ENCODE data around the gene PDCD10.
A peak's percentile ranks its signal among the peaks of the same experiment; 100 is the strongest.

The PDCD10 gene

DNA sequence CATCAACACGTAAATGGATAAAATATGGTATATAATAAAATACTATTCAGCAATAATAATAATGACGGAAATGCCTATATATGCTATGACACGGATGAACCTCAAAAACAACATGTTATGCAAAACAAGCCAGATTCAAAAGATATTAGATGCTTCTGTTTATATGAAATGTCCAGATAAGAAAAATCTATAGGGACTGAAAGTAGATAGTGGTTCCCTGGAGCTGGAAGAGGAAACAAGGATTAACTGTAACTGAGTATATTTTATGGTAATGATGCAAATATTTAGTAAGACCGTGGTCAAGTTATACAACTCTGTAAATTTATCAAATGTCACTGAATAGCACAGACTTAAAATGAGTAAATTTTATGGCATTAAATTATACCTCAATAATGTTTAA lies 55.2 kb downstream of the PDCD10 start:
- no peak for DNase-seq (ENCODE audit: low spot score)

DNA sequence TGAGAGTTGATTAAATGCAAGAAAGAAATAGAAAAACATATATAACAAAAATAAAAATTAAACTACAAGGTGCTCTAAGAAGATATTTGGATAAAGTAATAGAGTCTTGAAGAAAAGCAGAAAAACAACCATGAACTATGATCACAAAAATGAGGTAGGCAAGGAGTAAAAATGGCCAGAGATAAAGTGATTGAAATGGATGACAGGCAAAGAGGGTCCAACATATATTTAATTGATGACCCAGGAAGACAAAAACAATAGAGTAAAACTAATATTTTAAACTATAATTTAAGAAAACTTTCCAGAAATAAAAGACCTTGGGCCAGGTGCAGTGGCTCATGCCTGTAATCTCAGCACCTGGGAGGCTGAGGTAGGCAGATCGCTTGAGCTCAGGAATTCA lies 58.8 kb downstream of the PDCD10 start:
- no peak for DNase-seq (ENCODE audit: low spot score)

DNA sequence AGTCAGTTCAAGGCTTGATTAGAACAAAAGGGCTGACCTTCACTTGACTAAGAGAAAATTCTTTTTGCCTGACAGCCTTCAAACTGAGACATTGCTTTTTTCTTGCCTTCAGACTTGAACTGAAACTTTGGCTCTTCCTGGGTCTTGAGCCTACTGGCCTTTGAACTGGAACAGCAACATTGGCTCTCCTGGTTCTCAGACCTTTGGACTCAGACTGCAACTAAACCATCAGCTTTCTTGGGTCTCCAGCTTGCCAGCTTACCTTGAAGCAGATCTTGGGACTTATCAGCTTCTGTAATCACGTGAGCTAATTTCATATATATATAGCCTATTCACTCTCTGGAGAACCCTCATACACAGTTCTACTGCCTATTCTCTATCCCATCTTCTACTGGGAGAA lies 61.5 kb downstream of the PDCD10 start:
- DNase-seq (ENCODE audit: low spot score) = no peak

DNA sequence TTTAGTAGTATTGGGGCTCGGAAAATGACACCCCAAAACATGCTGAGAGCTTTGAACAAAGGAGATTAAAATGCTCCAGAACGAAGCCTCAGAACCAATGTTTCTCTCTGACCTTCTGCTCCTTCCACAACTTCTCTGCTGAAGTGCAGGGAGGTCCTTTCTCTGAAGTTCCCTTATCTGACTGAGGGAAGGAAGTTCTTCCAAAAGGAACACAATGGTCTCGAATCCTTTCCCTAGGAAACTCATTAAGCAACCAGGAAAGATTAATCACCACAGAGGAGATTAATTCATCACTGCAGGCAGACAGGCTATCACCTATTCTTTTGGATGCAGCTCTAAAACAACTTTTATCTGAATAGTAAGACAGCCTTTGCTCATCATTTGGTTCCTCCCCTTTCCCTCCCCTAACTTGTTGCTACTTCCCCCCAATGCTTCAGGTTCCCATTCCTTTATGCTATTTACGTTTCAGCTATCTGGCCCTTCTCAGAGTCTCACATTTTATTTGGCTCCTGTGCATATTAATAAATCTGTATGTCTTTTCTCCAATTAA lies 62.7 kb downstream of the PDCD10 start:
- DNase-seq (ENCODE audit: low spot score) = no peak

DNA sequence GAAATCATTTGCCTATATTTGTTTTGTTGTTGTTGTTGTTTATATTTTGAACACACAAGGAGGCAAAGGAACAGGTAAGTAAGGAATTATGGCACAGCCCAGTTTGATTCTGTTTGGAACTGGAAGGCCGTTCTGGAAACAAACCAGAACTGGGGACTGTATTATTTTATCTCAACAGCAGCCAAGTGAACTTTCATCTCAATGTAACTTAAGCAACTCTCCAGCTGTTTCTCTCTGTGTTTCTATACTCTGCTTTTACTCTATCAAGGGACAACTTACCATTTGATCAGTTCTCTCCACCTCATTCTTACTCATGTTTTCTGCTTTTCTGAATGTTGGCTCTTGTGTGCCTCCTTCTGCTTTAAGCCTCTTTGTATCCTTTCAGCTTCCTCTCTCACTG lies 65.0 kb downstream of the PDCD10 start:
- DNase-seq (ENCODE audit: low spot score) = no peak

DNA sequence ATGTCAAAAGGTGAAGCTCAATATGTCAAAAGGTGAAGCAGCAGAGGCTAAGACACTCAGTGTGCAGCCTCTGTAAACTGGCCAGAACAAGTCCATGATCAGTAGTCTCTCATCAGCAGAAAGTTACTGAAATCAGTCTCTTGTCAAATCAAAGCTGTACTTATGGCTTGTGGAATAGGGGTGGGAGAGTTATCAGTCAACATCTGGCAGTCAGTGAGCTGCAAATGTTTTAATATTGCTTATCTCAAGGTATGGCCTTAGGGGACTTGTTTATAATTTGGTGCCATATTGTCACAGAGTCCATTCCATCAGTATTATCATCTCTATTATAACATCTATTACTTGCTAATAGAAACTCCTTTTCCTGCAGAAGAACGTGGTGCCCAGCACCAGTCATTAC lies 66.0 kb downstream of the PDCD10 start:
- DNase-seq (ENCODE audit: low spot score) = no peak

DNA sequence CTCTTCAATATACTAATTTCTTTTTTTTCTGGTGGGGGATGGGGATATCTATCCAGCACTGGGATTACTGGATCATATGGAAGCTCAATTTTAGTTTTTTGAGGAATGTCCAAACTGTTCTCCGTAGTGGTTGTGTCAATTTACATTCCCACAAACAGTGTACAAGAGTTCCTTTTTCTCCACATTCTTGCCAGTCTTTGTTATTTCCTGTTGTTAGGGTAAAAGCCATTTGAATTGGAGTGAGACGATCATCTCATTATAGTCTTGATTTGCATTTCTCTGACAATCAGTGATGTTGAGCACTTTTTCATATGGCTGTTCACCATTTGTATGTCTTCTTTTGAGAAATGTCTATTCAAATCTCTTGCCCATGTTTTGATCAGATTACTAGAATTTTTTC lies 68.1 kb downstream of the PDCD10 start:
- no peak for DNase-seq (ENCODE audit: low spot score)

DNA sequence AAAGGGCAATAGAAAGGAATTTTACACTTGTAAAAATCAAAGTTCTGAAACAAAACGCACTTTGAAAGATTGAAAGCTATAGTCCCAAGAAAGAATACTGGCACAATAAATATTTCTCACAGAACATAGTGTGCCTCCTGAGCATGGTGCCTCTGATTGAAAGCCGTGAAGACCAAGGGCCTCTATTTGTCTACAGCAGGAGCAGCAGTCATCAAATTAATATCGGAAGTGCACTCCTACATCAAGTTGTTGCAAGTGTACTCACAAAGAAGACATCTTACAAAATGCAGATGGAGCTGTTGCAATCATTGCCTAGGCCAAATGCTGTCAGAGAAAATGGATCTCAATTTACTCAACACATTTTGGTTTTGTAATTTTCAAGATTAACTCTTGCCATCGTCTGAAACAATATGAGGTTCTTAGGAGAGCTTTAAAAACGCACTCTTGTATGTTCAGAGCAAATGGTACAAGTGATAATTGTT lies 71.7 kb downstream of the PDCD10 start:
- DNase-seq (ENCODE audit: low spot score) = no peak

DNA sequence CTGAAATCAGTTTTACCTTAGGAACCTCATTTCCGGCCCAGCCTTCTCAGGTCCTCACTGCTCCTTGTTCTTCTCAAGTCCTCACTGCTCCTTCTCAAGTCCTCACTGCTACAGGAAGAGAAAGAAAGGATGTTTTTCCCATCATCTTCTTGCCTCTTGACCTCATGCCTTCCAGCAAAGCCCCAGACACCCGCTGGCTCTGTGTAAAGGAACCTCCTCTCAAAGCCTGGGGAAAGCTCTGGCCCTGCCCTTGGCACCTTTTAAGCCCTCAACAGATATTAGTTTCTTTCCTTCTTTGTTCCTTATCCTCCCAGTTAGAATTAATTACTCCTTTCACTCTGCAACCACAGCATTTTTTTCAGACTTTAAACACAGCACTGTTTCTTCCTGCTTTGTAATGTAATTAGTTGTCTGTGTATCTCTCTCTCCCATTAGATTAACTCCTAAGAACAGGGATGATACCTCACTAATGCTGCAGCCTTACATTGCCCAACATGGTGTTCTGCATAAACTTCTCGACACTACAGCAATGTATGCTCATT lies 76.9 kb downstream of the PDCD10 start:
- DNase-seq (ENCODE audit: low spot score) = no peak

DNA sequence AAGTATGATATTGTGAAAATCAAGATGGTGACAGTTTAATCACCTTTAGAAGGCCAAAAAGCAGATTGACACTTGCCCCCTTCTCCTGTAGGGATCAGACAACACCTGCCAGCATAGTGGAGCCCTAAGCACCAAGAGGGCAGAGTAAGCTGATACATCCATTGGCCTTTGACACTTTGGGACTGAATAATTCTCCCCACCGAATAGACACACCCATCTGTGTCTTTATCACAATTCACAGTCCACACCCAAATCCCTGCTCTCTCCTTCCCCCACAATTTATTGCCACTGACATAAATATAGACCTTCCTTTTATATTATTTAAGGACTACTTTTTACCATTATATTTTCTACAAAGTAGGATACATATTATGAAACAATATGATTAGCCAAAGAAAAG lies 77.9 kb downstream of the PDCD10 start:
- DNase-seq (ENCODE audit: low spot score) = no peak

DNA sequence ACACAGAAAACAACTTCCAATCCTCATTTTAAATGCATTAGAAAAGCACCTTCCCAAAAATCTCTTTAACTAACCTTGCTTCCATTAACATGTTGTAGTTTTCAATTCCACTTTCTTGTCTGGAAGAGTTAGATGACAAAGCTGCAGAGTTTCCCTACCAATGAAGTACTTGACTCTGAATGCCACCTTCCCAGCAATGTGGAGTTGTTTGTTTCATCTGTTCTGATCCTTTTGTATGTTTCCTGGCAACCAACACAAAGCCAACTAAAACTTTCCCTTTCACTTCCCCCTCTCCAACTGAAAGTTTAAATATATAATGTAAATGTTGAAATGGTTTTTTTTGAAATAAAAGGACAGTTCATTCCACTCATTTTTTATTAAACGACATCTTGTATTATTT lies 80.9 kb downstream of the PDCD10 start, which contains the start of gene WDR49:
Gene WDR49, minus strand, starts transcription at position 183 of the 400 bp plus-strand sequence. CDS start 517 bp downstream, outside the sequence.
- DNase-seq (ENCODE audit: low spot score) = peak; percentile 41

DNA sequence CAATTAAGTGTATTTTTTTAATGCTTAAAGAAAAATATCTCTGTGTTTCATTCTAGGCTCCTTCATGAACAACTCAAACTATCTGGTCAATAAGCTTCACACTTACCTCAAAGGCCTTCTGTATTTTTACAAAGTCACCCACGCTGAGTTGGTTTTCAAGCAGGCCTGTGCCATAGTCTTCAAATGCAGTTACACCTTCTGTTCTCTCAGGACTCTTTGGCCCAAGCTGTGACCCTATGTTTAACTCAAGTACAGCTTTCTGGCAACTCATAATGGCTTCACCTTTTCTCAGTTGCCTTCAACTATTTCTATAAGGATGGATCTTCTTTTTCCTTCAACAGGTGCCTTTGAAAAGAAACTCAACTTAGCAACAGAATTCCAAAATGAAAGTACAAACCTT lies 81.5 kb downstream of the PDCD10 start:
- no peak for DNase-seq (ENCODE audit: low spot score)

DNA sequence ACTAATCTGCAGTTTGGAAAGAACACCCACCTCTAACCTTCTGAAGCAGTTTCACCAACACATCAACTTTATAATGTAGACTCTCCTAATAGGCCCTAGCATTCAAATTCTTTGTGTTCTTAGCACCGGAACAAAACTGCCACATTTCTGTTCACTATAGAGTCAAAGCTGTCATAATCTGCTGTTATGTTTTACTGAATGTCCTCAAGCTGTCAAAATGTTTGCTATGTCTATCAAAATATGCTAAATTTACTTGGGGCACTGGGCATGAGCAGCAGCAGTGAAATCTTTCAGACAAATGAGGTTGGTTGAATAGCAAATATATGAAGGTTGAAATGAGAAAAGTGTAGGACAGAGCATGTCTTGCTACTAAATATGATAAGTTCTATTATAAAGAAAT lies 82.9 kb downstream of the PDCD10 start:
- no peak for DNase-seq (ENCODE audit: low spot score)

DNA sequence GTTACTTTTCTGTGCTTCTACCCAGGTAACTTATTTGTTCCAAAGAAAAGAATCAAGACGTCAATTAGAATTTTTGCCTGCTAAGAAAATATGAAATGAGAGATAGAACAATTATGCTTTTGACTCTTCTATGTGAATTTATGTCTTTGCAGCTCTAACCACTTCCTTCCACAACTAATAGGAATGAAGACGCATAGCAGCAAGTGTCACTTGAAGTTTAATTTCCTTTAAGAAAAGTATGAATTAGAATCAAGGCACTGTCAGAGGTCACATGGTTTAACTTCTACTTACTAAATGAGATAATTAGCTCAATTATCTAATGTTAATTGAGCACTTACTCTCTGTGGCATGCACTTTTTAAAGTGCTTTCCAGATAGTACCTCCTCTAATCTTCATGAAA lies 84.2 kb downstream of the PDCD10 start:
- no peak for DNase-seq (ENCODE audit: low spot score)

DNA sequence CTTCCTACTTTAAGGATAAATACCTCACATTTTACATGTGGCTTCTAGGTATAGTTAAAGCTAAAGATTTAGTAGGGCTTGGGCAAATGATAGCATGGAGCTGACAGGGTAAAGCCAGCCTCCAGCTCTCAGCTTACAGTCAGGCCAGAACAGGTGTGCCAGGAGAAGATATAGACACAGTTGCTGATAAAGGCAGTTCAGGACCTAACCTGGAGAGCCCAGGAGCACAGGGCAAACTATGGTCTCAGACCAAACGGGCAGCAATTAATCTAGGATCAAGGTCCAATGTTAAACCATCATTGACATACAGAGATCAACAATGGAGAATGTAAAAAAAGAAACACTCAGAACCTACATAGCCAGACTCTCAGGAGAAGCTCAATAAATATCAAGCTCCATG lies 84.9 kb downstream of the PDCD10 start:
- DNase-seq (ENCODE audit: low spot score) = no peak

DNA sequence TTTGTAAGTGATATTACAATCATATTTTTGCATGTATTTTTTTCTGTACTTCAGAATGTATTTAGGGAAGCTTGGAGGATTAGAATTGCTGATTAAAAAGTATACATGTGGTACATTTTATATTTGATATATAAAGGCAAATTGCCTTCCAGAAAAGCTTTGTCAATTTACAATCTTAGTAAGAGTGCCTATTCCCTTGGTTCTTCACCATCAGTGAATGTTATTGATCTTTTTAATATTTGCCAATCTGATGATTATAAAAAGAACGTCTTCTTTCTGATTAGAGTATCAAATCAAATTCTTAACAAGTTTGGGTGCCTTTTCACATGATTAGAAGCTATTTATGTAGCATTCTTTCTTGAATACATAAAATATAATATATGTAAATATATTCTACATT lies 90.1 kb downstream of the PDCD10 start:
- DNase-seq (ENCODE audit: low spot score) = no peak
